OCI-LY3 (cell line): ENCODE results near the gene HIVEP3.

Experiments
- EZH2phosphoT487 ChIP-seq: fragments of 200-600 bp; shearing (Covaris generic); IDR thresholded peaks from 2 replicates; pipeline ENCODE4 v1.6.1; 2018; ENCODE audit warnings: antibody characterized with exemption, mixed run types, low read depth
- TF ChIP-seq, protein P1 (sequence below): fragments of 200-600, 300-600 bp; sonication (generic); IDR thresholded peaks from 2 replicates; pipeline ENCODE4 v1.5.1; 2014; ENCODE audit warnings: antibody characterized with exemption, low read length, low read depth

DNA sequence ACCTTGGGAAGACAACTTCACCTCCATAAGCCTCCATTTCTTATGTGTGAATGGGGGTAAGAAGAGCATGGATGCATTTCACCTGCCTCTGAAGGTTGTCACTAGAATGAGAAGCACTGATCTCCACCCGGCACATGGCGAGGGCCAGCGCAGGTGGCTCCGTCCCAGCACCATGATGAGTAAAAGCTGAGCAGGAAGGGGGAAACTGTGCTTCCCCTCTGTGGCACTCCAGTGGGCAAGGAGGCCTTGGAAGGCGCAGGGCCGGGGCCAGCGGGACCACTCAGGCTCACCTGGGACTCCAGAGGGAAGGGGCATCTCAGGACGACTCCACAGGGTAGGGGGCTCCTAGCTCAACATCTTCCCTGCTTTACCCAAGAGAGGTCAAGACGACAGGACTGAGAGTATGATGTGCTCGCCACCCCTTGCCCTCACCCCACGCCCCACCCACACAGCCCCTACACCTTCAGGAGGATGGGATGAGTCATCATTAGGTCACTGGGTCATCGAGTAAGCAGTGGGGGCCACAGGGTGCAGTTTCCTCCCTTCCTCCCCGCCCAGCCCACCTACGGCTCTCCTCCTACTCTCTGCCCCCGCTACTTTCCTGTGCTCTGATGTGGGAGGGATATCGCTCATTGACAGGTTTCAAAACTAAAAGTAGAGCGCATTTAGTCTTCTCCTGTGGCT, 112.1 kb downstream of the HIVEP3 start:
- TF ChIP-seq, protein P1, sequence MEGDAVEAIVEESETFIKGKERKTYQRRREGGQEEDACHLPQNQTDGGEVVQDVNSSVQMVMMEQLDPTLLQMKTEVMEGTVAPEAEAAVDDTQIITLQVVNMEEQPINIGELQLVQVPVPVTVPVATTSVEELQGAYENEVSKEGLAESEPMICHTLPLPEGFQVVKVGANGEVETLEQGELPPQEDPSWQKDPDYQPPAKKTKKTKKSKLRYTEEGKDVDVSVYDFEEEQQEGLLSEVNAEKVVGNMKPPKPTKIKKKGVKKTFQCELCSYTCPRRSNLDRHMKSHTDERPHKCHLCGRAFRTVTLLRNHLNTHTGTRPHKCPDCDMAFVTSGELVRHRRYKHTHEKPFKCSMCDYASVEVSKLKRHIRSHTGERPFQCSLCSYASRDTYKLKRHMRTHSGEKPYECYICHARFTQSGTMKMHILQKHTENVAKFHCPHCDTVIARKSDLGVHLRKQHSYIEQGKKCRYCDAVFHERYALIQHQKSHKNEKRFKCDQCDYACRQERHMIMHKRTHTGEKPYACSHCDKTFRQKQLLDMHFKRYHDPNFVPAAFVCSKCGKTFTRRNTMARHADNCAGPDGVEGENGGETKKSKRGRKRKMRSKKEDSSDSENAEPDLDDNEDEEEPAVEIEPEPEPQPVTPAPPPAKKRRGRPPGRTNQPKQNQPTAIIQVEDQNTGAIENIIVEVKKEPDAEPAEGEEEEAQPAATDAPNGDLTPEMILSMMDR, result no peak
- no peak for TF ChIP-seq EZH2phosphoT487
